Fibroblast of pulmonary artery (primary cell): ENCODE measurements around the gene WT1.

Experiments
- DNase-seq: peaks from one replicate; pipeline ENCODE4 v3.0.0-alpha.2; 2010; ENCODE audit warnings: low read depth
- H3K4me3 ChIP-seq: replicated peaks from 2 replicates; pipeline ENCODE4 v1.5.1; 2011; ENCODE audit warnings: low read depth, mild to moderate bottlenecking, control low read depth, low read length, moderate library complexity
- CTCF ChIP-seq: IDR thresholded peaks from 2 replicates; pipeline ENCODE4 v1.5.1; 2011; ENCODE audit warnings: mild to moderate bottlenecking, control low read depth, low read length, inconsistent platforms; ENCODE audit errors: missing control alignments

Gene WT1

DNA sequence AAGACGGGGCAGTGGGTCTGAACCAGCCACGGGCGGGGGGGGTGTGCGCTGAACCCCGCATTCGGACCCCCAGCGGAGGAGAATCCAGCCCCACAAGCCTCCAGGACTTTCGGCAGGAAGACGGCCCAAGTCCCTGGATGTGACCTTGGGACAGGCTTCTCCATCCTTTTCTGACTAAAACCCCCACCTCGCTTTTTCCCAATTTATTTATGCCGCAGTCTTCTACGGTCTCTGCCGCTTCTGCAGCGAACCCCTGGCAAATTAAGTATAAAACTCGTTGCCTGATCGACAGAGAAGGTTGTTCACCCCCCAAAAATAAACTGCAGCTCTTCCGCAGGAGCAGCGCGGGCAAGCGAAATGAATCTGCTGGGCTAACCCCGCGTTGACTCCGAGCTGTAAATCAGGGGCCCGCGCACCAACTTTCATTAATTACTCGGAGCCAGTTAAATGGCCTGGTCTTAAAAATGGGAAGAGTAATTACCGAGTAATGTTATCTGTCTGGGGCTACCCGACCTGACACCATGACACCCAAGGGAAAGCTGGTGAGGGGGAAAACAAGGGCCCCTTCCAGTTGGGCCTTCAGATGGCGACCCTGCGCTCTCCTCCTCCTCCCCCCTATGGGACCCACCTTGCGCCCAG lies 6.6 kb downstream of the WT1 start:
- H3K4me3 ChIP-seq, result no peak overlapping the region
- DNase-seq, result no peak
- no peak for TF ChIP-seq CTCF

DNA sequence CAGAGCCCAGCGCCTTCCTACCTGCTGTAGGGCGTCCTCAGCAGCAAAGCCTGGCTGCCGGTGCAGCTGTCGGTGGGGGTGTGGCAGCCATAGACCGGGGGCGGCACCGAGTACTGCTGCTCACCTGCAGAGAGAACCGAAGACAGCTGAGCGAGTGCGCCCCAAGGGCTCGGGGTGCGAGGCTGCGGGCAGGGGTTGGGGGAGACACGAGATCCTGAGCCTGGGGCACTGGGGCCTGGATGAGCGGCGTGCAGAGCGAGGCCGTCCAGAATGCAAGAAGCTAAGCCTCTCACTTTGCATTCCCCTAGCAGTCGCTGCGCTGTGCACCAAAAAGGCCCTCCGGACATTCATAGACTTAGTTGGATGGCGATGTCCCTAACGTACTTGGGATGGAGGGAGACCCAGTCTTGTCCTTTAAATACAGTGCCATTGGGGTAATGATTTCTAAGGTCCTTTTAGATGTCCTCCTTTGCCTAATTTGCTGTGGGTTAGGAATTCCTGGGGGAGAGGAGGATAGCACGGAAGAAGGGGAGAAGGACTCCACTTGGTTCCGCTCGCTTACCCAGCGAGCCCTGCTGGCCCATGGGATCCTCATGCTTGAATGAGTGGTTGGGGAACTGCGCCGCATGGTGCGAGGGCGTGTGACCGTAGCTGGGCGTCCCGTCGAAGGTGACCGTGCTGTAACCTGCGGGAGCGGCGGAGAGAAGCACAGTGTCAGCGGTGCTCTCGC lies 7.2 kb downstream of the WT1 start:
- TF ChIP-seq CTCF, result no peak
- no peak overlapping the region for H3K4me3 ChIP-seq
- DNase-seq, result no peak

- TF ChIP-seq CTCF, result no peak
- no peak overlapping the region for H3K4me3 ChIP-seq
- DNase-seq, result no peak
These were observed 7.8 kb downstream of the WT1 start for GRCh38 chr11:32427616-32427934.

- no peak overlapping the region for H3K4me3 ChIP-seq
- TF ChIP-seq CTCF, result no peak
- peak; percentile 78 for DNase-seq
These were observed 8.3 kb downstream of the WT1 start for GRCh38 chr11:32426819-32427615.

- TF ChIP-seq CTCF, result no peak
- DNase-seq, result no peak
- no peak overlapping the region for H3K4me3 ChIP-seq
These were observed 9.1 kb downstream of the WT1 start for GRCh38 chr11:32426192-32426591.

DNA sequence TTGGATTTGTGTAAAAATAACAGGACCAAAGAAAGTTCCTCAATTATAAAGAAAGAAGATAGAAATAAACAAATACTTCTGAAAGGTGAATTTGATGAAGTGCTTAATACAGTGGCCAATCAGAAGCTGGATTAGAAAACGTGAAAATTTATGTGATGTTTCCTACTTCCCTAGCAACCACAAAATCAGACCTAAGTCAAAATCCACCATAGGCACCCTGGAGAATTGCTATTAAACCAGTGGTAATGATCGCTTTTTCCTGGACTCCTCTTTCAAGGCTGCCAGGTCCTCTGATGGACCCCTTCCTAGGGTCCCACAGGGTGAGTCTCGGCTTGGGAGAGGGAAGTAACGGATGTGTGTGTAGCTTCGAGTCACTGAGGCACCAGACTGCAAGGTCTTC lies 9.6 kb downstream of the WT1 start:
- H3K4me3 ChIP-seq, result no peak overlapping the region
- no peak for TF ChIP-seq CTCF
- no peak for DNase-seq
